ENCODE data around the gene MINDY4.

- TF ChIP-seq CTCF (IDR thresholded peaks at IDR 0.05) (no peak), POLR2A (IDR thresholded peaks at IDR 0.05) (no peak)
Observed at GRCh38 chr7:30776971-30777370, 5.8 kb downstream of the MINDY4 start.

All from right lobe of liver (tissue), 4 donors.